ENCODE results near the gene CDS2. TPM values are rescaled to one million over a fixed set of nuclear protein-coding genes. Genes with fewer than 3 reads are reported as not detected.

The CDS2 gene
- total and polyA plus RNA-seq, 2 of the 13 experiments (the other 11 are each of a cell fraction or from before 2014, with no cell fraction given) = 81.3 to 153 TPM

DNA sequence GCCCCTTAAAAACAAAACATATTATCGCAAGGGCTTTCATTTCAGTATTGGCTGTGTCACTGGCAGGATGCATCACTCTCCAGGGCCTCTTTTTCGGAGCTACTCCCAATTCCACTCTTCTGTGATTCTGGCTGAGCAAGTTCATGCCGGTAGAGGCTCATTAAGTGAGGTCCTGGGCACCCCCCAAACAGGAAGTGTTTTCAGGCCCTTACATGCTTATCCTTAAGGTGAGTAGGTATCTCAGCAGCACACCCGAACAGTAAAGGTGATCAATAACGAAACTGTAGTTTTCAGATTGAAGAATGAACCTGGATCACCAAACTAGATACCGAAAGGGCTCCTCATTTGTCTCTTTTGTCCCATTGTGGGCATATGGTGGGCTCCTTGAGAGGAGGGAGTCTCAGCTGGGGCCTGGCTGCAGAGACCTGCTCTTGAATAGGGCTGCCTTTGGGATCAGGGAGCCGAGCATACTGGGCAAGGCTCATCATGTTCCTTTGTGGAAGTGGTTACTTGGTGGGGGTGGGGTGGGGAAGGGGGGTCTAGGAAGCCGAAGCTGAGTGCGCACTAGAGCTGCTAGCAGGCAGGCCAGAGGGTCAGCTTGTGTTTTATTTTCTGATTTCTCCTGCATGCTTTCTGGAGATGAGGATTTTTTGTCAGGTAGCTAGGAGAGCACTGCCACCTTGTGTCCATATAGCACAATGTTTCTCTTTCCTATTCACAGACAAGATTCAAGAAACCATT is 65.2 kb downstream of the CDS2 start (continued):
- TF ChIP-seq SP5 (CRISPR knock-in tag; IDR thresholded peaks at IDR 0.05; ENCODE audit: borderline replicate concordance, low read depth) (peak; percentile 10; the same call in 1 of the 2 replicates), ZNF205 (CRISPR knock-in tag; IDR thresholded peaks at IDR 0.05) (0 out of 2 replicates have a peak, but pooled peaks have one; percentile 51), ZNF124 (CRISPR knock-in tag; IDR thresholded peaks at IDR 0.05) (0 out of 2 replicates have a peak, but pooled peaks have one; percentile 60), PPARG (CRISPR knock-in tag; conservative IDR thresholded peaks at IDR 0.05) (peak; percentile 51; the same call in 1 of the 2 replicates), GATAD1 (CRISPR knock-in tag; IDR thresholded peaks at IDR 0.05) (peak; percentile 77), MIXL1 (CRISPR knock-in tag; IDR thresholded peaks at IDR 0.05) (peak; percentile 44; the same call in 1 of the 2 replicates), KLF16 (CRISPR knock-in tag; IDR thresholded peaks at IDR 0.05) (peak in 1 of 2 experiments; percentile 39; a peak in 1 of 4 replicates), ZFP90 (CRISPR knock-in tag; IDR thresholded peaks at IDR 0.05; ENCODE audit: borderline replicate concordance) (no peak), HDAC2 (CRISPR knock-in tag; IDR thresholded peaks at IDR 0.05) (no peak), RBM39 (IDR thresholded peaks at IDR 0.05; ENCODE audit: low read depth, low read length, poor library complexity, severe bottlenecking) (no peak), LCORL (IDR thresholded peaks at IDR 0.05) (no peak), LCORL (CRISPR knock-in tag; IDR thresholded peaks at IDR 0.05) (0 out of 2 replicates have a peak, but pooled peaks have one; percentile 32)
- TF ChIP-seq, protein P1, sequence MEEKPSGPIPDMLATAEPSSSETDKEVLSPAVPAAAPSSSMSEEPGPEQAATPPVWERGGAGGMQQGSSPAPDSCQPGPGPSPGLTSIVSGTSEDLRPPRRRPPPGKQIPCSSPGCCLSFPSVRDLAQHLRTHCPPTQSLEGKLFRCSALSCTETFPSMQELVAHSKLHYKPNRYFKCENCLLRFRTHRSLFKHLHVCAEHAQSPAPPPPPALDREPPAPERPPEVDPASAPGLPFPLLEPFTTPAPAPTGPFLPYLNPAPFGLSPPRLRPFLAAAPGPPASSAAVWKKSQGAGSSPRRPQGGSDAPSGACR (CRISPR knock-in tag; IDR thresholded peaks at IDR 0.05) = 0 out of 2 replicates have a peak, but pooled peaks have one; percentile 50
- TF ChIP-seq, protein P2, sequence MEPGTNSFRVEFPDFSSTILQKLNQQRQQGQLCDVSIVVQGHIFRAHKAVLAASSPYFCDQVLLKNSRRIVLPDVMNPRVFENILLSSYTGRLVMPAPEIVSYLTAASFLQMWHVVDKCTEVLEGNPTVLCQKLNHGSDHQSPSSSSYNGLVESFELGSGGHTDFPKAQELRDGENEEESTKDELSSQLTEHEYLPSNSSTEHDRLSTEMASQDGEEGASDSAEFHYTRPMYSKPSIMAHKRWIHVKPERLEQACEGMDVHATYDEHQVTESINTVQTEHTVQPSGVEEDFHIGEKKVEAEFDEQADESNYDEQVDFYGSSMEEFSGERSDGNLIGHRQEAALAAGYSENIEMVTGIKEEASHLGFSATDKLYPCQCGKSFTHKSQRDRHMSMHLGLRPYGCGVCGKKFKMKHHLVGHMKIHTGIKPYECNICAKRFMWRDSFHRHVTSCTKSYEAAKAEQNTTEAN (CRISPR knock-in tag; conservative IDR thresholded peaks at IDR 0.05) = no peak
- TF ChIP-seq, protein P3, sequence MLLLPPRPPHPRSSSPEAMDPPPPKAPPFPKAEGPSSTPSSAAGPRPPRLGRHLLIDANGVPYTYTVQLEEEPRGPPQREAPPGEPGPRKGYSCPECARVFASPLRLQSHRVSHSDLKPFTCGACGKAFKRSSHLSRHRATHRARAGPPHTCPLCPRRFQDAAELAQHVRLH (CRISPR knock-in tag; IDR thresholded peaks at IDR 0.05; ENCODE audit: borderline replicate concordance, low read depth) = 0 out of 2 replicates have a peak, but pooled peaks have one; percentile 55
- TF ChIP-seq, protein P4, sequence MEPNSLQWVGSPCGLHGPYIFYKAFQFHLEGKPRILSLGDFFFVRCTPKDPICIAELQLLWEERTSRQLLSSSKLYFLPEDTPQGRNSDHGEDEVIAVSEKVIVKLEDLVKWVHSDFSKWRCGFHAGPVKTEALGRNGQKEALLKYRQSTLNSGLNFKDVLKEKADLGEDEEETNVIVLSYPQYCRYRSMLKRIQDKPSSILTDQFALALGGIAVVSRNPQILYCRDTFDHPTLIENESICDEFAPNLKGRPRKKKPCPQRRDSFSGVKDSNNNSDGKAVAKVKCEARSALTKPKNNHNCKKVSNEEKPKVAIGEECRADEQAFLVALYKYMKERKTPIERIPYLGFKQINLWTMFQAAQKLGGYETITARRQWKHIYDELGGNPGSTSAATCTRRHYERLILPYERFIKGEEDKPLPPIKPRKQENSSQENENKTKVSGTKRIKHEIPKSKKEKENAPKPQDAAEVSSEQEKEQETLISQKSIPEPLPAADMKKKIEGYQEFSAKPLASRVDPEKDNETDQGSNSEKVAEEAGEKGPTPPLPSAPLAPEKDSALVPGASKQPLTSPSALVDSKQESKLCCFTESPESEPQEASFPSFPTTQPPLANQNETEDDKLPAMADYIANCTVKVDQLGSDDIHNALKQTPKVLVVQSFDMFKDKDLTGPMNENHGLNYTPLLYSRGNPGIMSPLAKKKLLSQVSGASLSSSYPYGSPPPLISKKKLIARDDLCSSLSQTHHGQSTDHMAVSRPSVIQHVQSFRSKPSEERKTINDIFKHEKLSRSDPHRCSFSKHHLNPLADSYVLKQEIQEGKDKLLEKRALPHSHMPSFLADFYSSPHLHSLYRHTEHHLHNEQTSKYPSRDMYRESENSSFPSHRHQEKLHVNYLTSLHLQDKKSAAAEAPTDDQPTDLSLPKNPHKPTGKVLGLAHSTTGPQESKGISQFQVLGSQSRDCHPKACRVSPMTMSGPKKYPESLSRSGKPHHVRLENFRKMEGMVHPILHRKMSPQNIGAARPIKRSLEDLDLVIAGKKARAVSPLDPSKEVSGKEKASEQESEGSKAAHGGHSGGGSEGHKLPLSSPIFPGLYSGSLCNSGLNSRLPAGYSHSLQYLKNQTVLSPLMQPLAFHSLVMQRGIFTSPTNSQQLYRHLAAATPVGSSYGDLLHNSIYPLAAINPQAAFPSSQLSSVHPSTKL (CRISPR knock-in tag; IDR thresholded peaks at IDR 0.05) = peak; percentile 43
- TF ChIP-seq, protein P5, sequence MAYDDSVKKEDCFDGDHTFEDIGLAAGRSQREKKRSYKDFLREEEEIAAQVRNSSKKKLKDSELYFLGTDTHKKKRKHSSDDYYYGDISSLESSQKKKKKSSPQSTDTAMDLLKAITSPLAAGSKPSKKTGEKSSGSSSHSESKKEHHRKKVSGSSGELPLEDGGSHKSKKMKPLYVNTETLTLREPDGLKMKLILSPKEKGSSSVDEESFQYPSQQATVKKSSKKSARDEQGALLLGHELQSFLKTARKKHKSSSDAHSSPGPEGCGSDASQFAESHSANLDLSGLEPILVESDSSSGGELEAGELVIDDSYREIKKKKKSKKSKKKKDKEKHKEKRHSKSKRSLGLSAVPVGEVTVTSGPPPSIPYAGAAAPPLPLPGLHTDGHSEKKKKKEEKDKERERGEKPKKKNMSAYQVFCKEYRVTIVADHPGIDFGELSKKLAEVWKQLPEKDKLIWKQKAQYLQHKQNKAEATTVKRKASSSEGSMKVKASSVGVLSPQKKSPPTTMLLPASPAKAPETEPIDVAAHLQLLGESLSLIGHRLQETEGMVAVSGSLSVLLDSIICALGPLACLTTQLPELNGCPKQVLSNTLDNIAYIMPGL (CRISPR knock-in tag; IDR thresholded peaks at IDR 0.05; ENCODE audit: borderline replicate concordance in 1 of 2, low read depth in 1 of 2) = peak in 1 of 2 experiments; percentile 79; a peak in 1 of 4 replicates
- TF ChIP-seq, protein P6, sequence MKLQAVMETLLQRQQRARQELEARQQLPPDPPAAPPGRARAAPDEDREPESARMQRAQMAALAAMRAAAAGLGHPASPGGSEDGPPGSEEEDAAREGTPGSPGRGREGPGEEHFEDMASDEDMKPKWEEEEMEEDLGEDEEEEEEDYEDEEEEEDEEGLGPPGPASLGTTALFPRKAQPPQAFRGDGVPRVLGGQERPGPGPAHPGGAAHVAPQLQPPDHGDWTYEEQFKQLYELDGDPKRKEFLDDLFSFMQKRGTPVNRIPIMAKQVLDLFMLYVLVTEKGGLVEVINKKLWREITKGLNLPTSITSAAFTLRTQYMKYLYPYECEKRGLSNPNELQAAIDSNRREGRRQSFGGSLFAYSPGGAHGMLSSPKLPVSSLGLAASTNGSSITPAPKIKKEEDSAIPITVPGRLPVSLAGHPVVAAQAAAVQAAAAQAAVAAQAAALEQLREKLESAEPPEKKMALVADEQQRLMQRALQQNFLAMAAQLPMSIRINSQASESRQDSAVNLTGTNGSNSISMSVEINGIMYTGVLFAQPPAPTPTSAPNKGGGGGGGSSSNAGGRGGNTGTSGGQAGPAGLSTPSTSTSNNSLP (IDR thresholded peaks at IDR 0.05; ENCODE audit: low read depth, low read length) = peak; percentile 78

All from HepG2 (cell line).